GM21737 (cell line): ENCODE results near the gene RABL2A.
"Not testable (repeated sequence)": the region's sequence is repeated elsewhere in the genome, so short reads cannot be mapped to it uniquely, and the experiment has no call there.

Source experiments
- ATAC-seq: cut with Tn5 transposase; IDR thresholded peaks from one replicate; pipeline ENCODE4 v1.9.1; 2021; ENCODE audit warnings: mild to moderate bottlenecking, moderate library complexity; ENCODE audit not compliant: unreplicated experiment

Gene RABL2A

GRCh38 chr2:113677330-113677729, 50.3 kb downstream of the RABL2A start:
- ATAC-seq = no peak

DNA sequence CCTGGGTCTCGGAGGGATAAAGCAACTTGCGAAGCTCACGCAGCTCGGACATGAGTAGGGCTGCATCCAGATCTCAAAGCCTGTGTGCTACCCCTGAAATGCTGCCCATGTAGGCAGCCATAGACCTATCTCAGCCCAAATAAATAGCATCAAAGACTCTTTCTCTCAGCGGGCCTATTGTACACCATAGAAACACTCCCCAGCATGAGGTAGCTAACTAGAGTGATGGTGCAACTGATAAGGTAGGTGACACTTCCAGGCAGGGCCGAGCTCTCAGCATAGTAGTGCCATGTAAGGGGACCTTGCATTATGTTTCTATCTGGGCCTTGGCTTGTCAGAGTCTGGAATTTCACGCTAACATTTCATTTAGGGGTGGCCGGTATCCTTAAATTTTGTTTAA, 52.4 kb downstream of the RABL2A start:
- ATAC-seq = no peak

DNA sequence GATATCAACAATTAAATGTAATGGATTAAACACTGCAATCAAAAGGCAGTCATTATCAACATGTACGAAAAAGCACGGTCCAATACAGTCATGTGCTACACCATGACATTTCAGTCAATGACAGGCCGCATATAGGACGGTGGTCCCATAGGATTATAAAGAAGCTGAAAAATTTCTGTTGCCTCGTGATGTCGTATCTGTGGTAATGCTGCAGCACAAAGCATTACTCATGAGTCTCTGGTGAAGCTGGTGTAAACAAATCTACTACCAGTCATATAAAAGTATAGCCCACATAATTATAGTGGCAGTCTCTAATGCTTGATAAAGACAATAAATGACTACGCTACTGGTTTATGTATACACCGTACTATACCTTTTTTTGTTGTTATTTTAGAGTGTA, 58.4 kb downstream of the RABL2A start:
- ATAC-seq = no peak

DNA sequence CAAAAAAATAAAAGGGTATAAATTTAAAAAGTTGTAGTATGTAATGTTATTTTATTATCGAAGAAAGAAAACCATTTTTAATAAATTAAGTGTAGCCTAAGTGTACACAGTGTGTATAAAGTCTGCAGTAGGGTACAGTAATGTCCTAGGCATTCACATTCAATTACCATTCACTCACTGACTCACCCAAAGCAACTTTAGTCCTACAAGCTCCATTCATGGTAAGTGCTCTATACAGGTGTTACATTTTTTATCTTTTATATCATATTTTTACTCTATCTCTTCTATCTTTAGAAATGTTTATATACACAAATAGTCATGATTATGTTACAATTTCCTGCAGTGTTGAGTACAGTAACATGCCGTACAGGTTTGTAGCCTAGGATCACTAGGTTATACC, 59.5 kb downstream of the RABL2A start:
- ATAC-seq = no peak

GRCh38 chr2:113690871-113691270, 63.8 kb downstream of the RABL2A start:
- ATAC-seq = not testable (repeated sequence)
